Neural cell (in vitro differentiated cells): ENCODE data around the gene OR6X1. TPM values are rescaled to one million over a fixed set of nuclear protein-coding genes. Genes with fewer than 3 reads are reported as not detected.

Experiments
- H2AFZ ChIP-seq: fragments of 200-600, 300-800 bp; sonication (generic), shearing (Covaris generic); 2 replicates; pipeline ENCODE4 v1.6.0; 2014; ENCODE audit warnings: low read depth, mild to moderate bottlenecking, antibody characterized with exemption, low read length, moderate library complexity
- H3F3A ChIP-seq: fragments of 200-600 bp; shearing (Covaris generic); 2 replicates; pipeline ENCODE4 v1.6.1; 2016; ENCODE audit warnings: mild to moderate bottlenecking, moderate library complexity, mixed read lengths, antibody characterized with exemption, low read length; ENCODE audit not compliant: insufficient read depth, poor library complexity, severe bottlenecking
- H3K27ac ChIP-seq: fragments of 200-600, 300-800 bp; sonication (generic), shearing (Covaris generic); 2 replicates; pipeline ENCODE4 v1.5.1; 2014; ENCODE audit warnings: mild to moderate bottlenecking, low read length, moderate library complexity
- H3K27me3 ChIP-seq: fragments of 300-800, 200-600 bp; sonication (generic), shearing (Covaris generic); 2 replicates; pipeline ENCODE4 v1.6.0; 2014; ENCODE audit warnings: mild to moderate bottlenecking, low read depth, low read length, moderate library complexity; ENCODE audit not compliant: insufficient read depth
- H3K36me3 ChIP-seq: fragments of 300-800, 200-600 bp; sonication (generic), shearing (Covaris generic); 2 replicates; pipeline ENCODE4 v1.5.1; 2014; ENCODE audit warnings: mild to moderate bottlenecking, antibody characterized with exemption, low read length, moderate library complexity; ENCODE audit not compliant: insufficient read depth
- H3K4me2 ChIP-seq: fragments of 300-800, 200-600 bp; sonication (generic), shearing (Covaris generic); 2 replicates; pipeline ENCODE4 v1.6.0; 2014; ENCODE audit warnings: mild to moderate bottlenecking, low read length
- H3K4me3 ChIP-seq: fragments of 300-800, 200-600 bp; sonication (generic), shearing (Covaris generic); 2 replicates; pipeline ENCODE4 v1.5.1; 2014; ENCODE audit warnings: mild to moderate bottlenecking, low read length, moderate library complexity
- H3K79me2 ChIP-seq: fragments of 200-600 bp; shearing (Covaris generic); replicated peaks from 2 replicates; pipeline ENCODE4 v1.6.0; 2014; ENCODE audit warnings: mild to moderate bottlenecking, low read length, moderate library complexity; ENCODE audit not compliant: insufficient read depth
- H3K9ac ChIP-seq: fragments of 300-800, 200-600 bp; sonication (generic), shearing (Covaris generic); 2 replicates; pipeline ENCODE4 v1.6.1; 2016; ENCODE audit warnings: mild to moderate bottlenecking, low read length, mixed read lengths
- H3K9me2 ChIP-seq: fragments of 200-600 bp; shearing (Covaris generic); 2 replicates; pipeline ENCODE4 v1.6.1; 2016; ENCODE audit warnings: mild to moderate bottlenecking, low read length, mixed read lengths; ENCODE audit not compliant: insufficient read depth
- H3K9me3 ChIP-seq: fragments of 200-600, 300-800 bp; sonication (generic), shearing (Covaris generic); 2 replicates; pipeline ENCODE4 v1.6.1; 2016; ENCODE audit warnings: mild to moderate bottlenecking, mixed run types, low read length, moderate library complexity, mixed read lengths
- H4K20me1 ChIP-seq: fragments of 200-600 bp; shearing (Covaris generic); 2 replicates; pipeline ENCODE4 v1.6.1; 2016; ENCODE audit warnings: mild to moderate bottlenecking, mixed run types; ENCODE audit not compliant: insufficient read depth
- EP300 ChIP-seq: fragments of 450-650 bp; conservative IDR thresholded peaks from 2 replicates; pipeline ENCODE4 v1.6.1; 2014; ENCODE audit warnings: antibody characterized with exemption, mild to moderate bottlenecking, moderate library complexity; ENCODE audit not compliant: poor library complexity, severe bottlenecking
- EZH2 ChIP-seq: fragments of 200-600, 300-800 bp; shearing (Covaris generic), sonication (generic); IDR thresholded peaks from 2 replicates; pipeline ENCODE4 v1.6.1; 2014; ENCODE audit warnings: antibody characterized with exemption, low read length, borderline replicate concordance, mild to moderate bottlenecking; ENCODE audit not compliant: insufficient read depth, poor library complexity, severe bottlenecking
- MXI1 ChIP-seq: fragments of 450-650 bp; conservative IDR thresholded peaks from 2 replicates; pipeline ENCODE4 v1.6.1; 2014; ENCODE audit warnings: antibody characterized with exemption, mild to moderate bottlenecking; ENCODE audit not compliant: poor library complexity, severe bottlenecking
- POLR2AphosphoS5 ChIP-seq: IDR thresholded peaks from 2 replicates; pipeline ENCODE4 v1.6.1; 2012
- RAD21 ChIP-seq: fragments of 450-650 bp; conservative IDR thresholded peaks from 2 replicates; pipeline ENCODE4 v1.6.1; 2014; ENCODE audit warnings: antibody characterized with exemption, mild to moderate bottlenecking, moderate library complexity
- REST ChIP-seq: IDR thresholded peaks from 2 replicates; pipeline ENCODE4 v1.6.1; 2012; ENCODE audit warnings: borderline replicate concordance
- SMC3 ChIP-seq: fragments of 450-650 bp; conservative IDR thresholded peaks from 2 replicates; pipeline ENCODE4 v1.6.1; 2014; ENCODE audit warnings: antibody characterized with exemption, mild to moderate bottlenecking, moderate library complexity; ENCODE audit not compliant: poor library complexity
- TAF1 ChIP-seq: IDR thresholded peaks from 2 replicates; pipeline ENCODE4 v1.6.1; 2012; ENCODE audit warnings: low read depth
- polyA plus RNA-seq: library from polyadenylated mRNA; depleted of rRNA; stranded (reverse); fragments of >200 nt; gene quantifications from 2 replicates; pipeline ENCODE4 v1.2.3, GENCODE V29; 2014
- TF ChIP-seq, protein P1 (sequence below): fragments of 450-650 bp; IDR thresholded peaks from 2 replicates; pipeline ENCODE4 v1.5.1; 2014; ENCODE audit warnings: antibody characterized with exemption, mild to moderate bottlenecking, moderate library complexity; ENCODE audit not compliant: poor library complexity, severe bottlenecking

Gene OR6X1
- polyA plus RNA-seq, 1 donor from 2014 or later = not detected

DNA sequence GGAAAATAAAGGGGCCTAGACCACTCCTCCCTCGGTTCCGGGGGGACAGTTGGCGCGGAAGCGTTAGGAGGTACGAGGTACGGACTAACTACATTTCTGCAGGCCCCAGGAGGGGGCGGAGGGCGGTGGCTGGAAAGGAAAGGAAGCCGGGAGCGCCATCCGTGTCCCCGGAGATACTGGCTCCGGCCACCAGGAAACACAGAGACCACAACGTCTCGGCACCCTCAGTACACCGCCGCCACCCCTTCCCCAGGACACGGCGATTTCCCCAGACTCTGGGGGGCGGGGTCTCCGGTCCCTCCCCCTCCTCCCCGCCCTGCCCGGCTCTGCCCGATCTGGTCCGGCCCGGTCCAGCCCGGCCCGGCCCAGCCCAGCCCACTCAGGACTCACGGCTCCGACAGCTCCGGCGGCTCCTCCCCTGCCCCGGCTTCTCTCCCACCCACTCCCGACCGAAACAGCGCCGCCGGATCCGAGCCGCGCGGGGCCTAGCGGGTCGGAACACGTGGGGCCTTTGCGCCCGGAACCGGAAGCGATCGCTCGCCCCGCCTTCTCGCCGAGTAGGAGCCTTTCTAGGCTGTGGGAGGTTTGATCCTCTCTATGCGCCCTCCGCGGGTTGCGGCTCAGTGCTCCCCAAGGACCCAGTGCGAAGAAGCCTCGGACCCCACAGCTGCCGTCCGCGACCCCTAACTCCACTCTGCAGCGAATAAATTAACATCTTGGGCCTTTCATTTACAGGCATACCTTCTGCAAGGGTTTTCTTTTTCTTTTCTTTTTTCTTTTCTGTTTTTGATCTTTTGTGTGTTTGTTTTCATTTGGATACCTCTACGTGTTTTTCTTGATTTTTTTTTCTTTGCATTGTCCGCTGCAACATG is 12.9 kb downstream of the OR6X1 start, which contains the start of gene ZNF202:
Gene ZNF202, minus strand, starts transcription at position 502 of the 872 bp plus-strand sequence. CDS start 10,772 bp downstream, outside the sequence.
- Histone ChIP-seq H3K4me3 (peak within 1 kb of the TSS; percentile 89), H3K79me2 (peaks cover 21% of the 10 kb centered on the region), H4K20me1 (no peaks in the 10 kb centered on the region), H2AFZ (peak within 1 kb of the TSS; percentile 91), H3K9me2 (no peaks in the 10 kb centered on the region), H3K4me2 (peak within 1 kb of the TSS; percentile 91), H3F3A (no peaks in the 10 kb centered on the region), H3K9me3 (no peaks in the 10 kb centered on the region), H3K36me3 (no peaks in the 10 kb centered on the region), H3K27ac (peak within 1 kb of the TSS; percentile 86), H3K9ac (peak within 1 kb of the TSS; percentile 82), H3K27me3 (no peaks in the 10 kb centered on the region)
- TF ChIP-seq, protein P1, sequence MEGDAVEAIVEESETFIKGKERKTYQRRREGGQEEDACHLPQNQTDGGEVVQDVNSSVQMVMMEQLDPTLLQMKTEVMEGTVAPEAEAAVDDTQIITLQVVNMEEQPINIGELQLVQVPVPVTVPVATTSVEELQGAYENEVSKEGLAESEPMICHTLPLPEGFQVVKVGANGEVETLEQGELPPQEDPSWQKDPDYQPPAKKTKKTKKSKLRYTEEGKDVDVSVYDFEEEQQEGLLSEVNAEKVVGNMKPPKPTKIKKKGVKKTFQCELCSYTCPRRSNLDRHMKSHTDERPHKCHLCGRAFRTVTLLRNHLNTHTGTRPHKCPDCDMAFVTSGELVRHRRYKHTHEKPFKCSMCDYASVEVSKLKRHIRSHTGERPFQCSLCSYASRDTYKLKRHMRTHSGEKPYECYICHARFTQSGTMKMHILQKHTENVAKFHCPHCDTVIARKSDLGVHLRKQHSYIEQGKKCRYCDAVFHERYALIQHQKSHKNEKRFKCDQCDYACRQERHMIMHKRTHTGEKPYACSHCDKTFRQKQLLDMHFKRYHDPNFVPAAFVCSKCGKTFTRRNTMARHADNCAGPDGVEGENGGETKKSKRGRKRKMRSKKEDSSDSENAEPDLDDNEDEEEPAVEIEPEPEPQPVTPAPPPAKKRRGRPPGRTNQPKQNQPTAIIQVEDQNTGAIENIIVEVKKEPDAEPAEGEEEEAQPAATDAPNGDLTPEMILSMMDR = peak; percentile 40
- TF ChIP-seq RAD21 = peak; percentile 29
- peak; percentile 98 for TF ChIP-seq MXI1
- TF ChIP-seq EZH2 = no peak
- peak; percentile 24 for TF ChIP-seq REST
- TF ChIP-seq TAF1 = peak; percentile 68
- TF ChIP-seq POLR2AphosphoS5 = no peak
- peak; percentile 24 for TF ChIP-seq SMC3
- TF ChIP-seq EP300 = peak; percentile 55

DNA sequence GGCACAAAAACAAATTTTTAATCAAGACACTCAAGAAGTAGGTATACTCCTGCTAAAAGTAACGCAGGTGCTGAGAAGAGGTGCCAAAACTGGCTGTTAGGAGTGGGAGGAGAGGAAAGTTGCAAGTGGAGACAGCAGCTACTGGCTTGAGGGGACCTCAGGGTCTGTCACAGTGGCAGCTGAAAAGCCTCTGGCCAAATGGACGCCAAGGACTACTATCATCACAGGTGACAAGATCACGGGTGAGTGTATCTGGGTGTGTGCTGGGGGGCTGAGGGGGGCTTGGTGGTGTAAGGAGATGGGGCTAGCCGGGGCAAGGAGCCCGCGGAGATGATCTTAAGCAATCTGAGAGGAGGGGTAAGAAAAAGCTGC is 13.5 kb downstream of the OR6X1 start:
- peak overlapping the region; percentile 82 for H3K9ac ChIP-seq
- peak overlapping the region; percentile 86 for H3K27ac ChIP-seq
- H3K9me3 ChIP-seq = no peaks in the 10 kb centered on the region
- H3K4me3 ChIP-seq = peak overlapping the region; percentile 89
- no peaks in the 10 kb centered on the region for H3F3A ChIP-seq
- no peaks in the 10 kb centered on the region for H3K27me3 ChIP-seq
- no peaks in the 10 kb centered on the region for H3K9me2 ChIP-seq
- no peaks in the 10 kb centered on the region for H3K36me3 ChIP-seq
- peak overlapping the region; percentile 91 for H2AFZ ChIP-seq
- H3K79me2 ChIP-seq = peaks cover 21% of the 10 kb centered on the region
- peak overlapping the region; percentile 87 for H3K4me2 ChIP-seq
- H4K20me1 ChIP-seq = no peaks in the 10 kb centered on the region
- TF ChIP-seq SMC3 (no peak), MXI1 (no peak), EP300 (no peak), REST (no peak), RAD21 (no peak), POLR2AphosphoS5 (no peak), EZH2 (no peak), TAF1 (no peak)
- TF ChIP-seq, protein P1 = no peak
